Neuronal stem cell (in vitro differentiated cells): ENCODE measurements around the gene NSG1.

Experiments
- DNase-seq: peaks from one replicate; pipeline ENCODE4 v3.0.0-alpha.2; 2013; ENCODE audit warnings: low spot score
- H2AFZ ChIP-seq: one replicate; pipeline ENCODE4 v1.6.1; 2013; ENCODE audit warnings: mild to moderate bottlenecking, low read length, inconsistent platforms
- H2AK5ac ChIP-seq: 2 replicates; pipeline ENCODE4 v1.6.1; 2013; ENCODE audit warnings: low read depth, mild to moderate bottlenecking, inconsistent platforms, low read length, moderate library complexity, mixed read lengths
- H2BK120ac ChIP-seq: 2 replicates; pipeline ENCODE4 v1.6.1; 2013; ENCODE audit warnings: low read depth, mild to moderate bottlenecking, inconsistent platforms, low read length, moderate library complexity, mixed read lengths
- H2BK12ac ChIP-seq: one replicate; pipeline ENCODE4 v1.6.1; 2013; ENCODE audit warnings: low read length, inconsistent platforms
- H2BK15ac ChIP-seq: 2 replicates; pipeline ENCODE4 v1.6.1; 2013; ENCODE audit warnings: mild to moderate bottlenecking, low read length, inconsistent platforms, mixed read lengths
- H2BK5ac ChIP-seq: one replicate; pipeline ENCODE4 v1.6.1; 2013; ENCODE audit warnings: inconsistent platforms, mild to moderate bottlenecking, low read length, moderate library complexity
- H3K14ac ChIP-seq: one replicate; pipeline ENCODE4 v1.6.1; 2013; ENCODE audit warnings: low read length, inconsistent platforms
- H3K18ac ChIP-seq: 2 replicates; pipeline ENCODE4 v1.6.1; 2013; ENCODE audit warnings: low read length, inconsistent platforms
- H3K23ac ChIP-seq: 2 replicates; pipeline ENCODE4 v1.6.1; 2013; ENCODE audit warnings: low read depth, mild to moderate bottlenecking, mixed read lengths, low read length, inconsistent platforms; ENCODE audit not compliant: poor library complexity
- H3K27ac ChIP-seq: replicated peaks from 3 replicates; pipeline ENCODE4 v1.5.1; 2013; ENCODE audit warnings: low read length, inconsistent platforms
- H3K27me3 ChIP-seq, 3 experiments: 2 replicates each; pipeline ENCODE4 v1.6.1; 2013; ENCODE audit warnings: low read length in 3 of 3, mild to moderate bottlenecking in 2 of 3, inconsistent platforms in 1 of 3, low read depth in 1 of 3, mixed read lengths in 1 of 3, moderate library complexity in 1 of 3; ENCODE audit not compliant: control insufficient read depth in 3 of 3, insufficient read depth in 3 of 3
- H3K36me3 ChIP-seq, 2 donors: replicated peaks in 1 of 2; 2 replicates each; pipeline ENCODE4 v1.6.1; 2013; ENCODE audit warnings: low read length in 2 of 2; ENCODE audit not compliant: control insufficient read depth in 2 of 2, insufficient read depth in 2 of 2
- H3K4ac ChIP-seq: 2 replicates; pipeline ENCODE4 v1.6.1; 2013; ENCODE audit warnings: inconsistent platforms, mild to moderate bottlenecking, low read length, moderate library complexity
- H3K4me1 ChIP-seq, 2 donors: 1 replicate in 1 of 2; 2 replicates in 1 of 2; pipeline ENCODE4 v1.6.1; 2013; ENCODE audit warnings: low read length in 2 of 2, low read depth in 1 of 2; ENCODE audit not compliant: control insufficient read depth in 2 of 2, insufficient read depth in 1 of 2
- H3K4me2 ChIP-seq: one replicate; pipeline ENCODE4 v1.6.1; 2013; ENCODE audit warnings: mild to moderate bottlenecking, low read length, inconsistent platforms; ENCODE audit not compliant: insufficient read depth, poor library complexity, severe bottlenecking
- H3K4me3 ChIP-seq, 2 donors: 2 replicates each; pipeline ENCODE4 v1.5.1; 2013; ENCODE audit warnings: low read length in 2 of 2, mild to moderate bottlenecking in 2 of 2, inconsistent platforms in 1 of 2, moderate library complexity in 1 of 2
- H3K79me1 ChIP-seq: one replicate; pipeline ENCODE4 v1.6.1; 2013; ENCODE audit warnings: low read depth, mild to moderate bottlenecking, inconsistent platforms, low read length, moderate library complexity
- H3K9ac ChIP-seq: one replicate; pipeline ENCODE4 v1.6.1; 2013; ENCODE audit warnings: mild to moderate bottlenecking, low read depth, low read length, inconsistent platforms; ENCODE audit not compliant: poor library complexity
- H3K9me3 ChIP-seq, 2 donors: replicated peaks in 1 of 2; 2 replicates each; pipeline versions ENCODE3 to v1.6.1; 2013; ENCODE audit warnings: low read length in 2 of 2, mild to moderate bottlenecking in 2 of 2, inconsistent platforms in 1 of 2, low read depth in 1 of 2, mixed read lengths in 1 of 2, moderate library complexity in 1 of 2; ENCODE audit not compliant: control insufficient read depth in 2 of 2, insufficient read depth in 1 of 2
- H4K8ac ChIP-seq: one replicate; pipeline ENCODE4 v1.6.1; 2013; ENCODE audit warnings: low read depth, mild to moderate bottlenecking, inconsistent platforms, low read length, moderate library complexity
- H4K91ac ChIP-seq: one replicate; pipeline ENCODE4 v1.6.1; 2013; ENCODE audit warnings: low read length, low read depth, mild to moderate bottlenecking, inconsistent platforms; ENCODE audit not compliant: poor library complexity
- WGBS, 2 donors: extraction: QIAGEN DNeasy Blood & Tissue Kit; methylation state at CpG; one replicate each; pipeline ENCODE4 v1.1.7; 2013; ENCODE audit warnings: missing lambda C conversion rate in 2 of 2, mixed read lengths in 1 of 2; ENCODE audit not compliant: insufficient read length in 2 of 2, insufficient replicate concordance in 1 of 2; ENCODE audit errors: extremely low coverage in 2 of 2; 5-methylcytosine and 5-hydroxymethylcytosine counted together

The NSG1 gene

GRCh38 chr4:4362991-4363697 is 23.8 kb upstream of the NSG1 start:
- H3K4me3 ChIP-seq: no peak overlapping the region
- no peak overlapping the region for H2BK120ac ChIP-seq
- H3K36me3 ChIP-seq: no peaks in the 10 kb centered on the region
- no peak overlapping the region for H2BK15ac ChIP-seq
- no peak overlapping the region for H4K91ac ChIP-seq
- no peak overlapping the region for H2AK5ac ChIP-seq
- WGBS, 2 donors: no CpG with 5 or more reads among the region's 16 CpGs
- H3K27ac ChIP-seq: no peak overlapping the region
- peak overlapping the region; percentile 3 for H3K18ac ChIP-seq
- no peak overlapping the region for H2AFZ ChIP-seq
- H3K4me1 ChIP-seq: peaks cover 5 to 7% of the 10 kb centered on the region in 2 donors
- no peak overlapping the region for H3K4me2 ChIP-seq
- H3K14ac ChIP-seq: no peak overlapping the region
- no peak overlapping the region for H3K9ac ChIP-seq
- H3K4ac ChIP-seq: no peak overlapping the region
- H2BK5ac ChIP-seq: no peak overlapping the region
- H2BK12ac ChIP-seq: no peak overlapping the region
- no peak for DNase-seq
- H3K23ac ChIP-seq: no peak overlapping the region
- peaks cover 0 to 8% of the 10 kb centered on the region in 2 donors for H3K9me3 ChIP-seq
- peaks cover 0 to 13% (median 0%) of the 10 kb centered on the region in 3 experiments for H3K27me3 ChIP-seq
- no peaks in the 10 kb centered on the region for H3K79me1 ChIP-seq
- no peak overlapping the region for H4K8ac ChIP-seq

GRCh38 chr4:4364061-4364460 is 22.8 kb upstream of the NSG1 start:
- Histone ChIP-seq H3K4me2 (no peak overlapping the region), H3K4ac (no peak overlapping the region), H4K91ac (no peak overlapping the region), H2BK120ac (no peak overlapping the region), H3K14ac (no peak overlapping the region), H2AK5ac (no peak overlapping the region), H3K18ac (no peak overlapping the region), H4K8ac (no peak overlapping the region), H3K36me3 (no peaks in the 10 kb centered on the region), H2BK15ac (no peak overlapping the region), H3K9ac (no peak overlapping the region), H3K4me1 (no peaks in the 10 kb centered on the region), H3K27me3 (peaks cover 0 to 15% (median 0%) of the 10 kb centered on the region in 3 experiments), H3K79me1 (no peaks in the 10 kb centered on the region), H2BK12ac (no peak overlapping the region), H3K9me3 (peaks cover 0 to 8% of the 10 kb centered on the region in 2 donors), H2AFZ (no peak overlapping the region), H2BK5ac (no peak overlapping the region), H3K4me3 (no peak overlapping the region), H3K27ac (no peak overlapping the region), H3K23ac (no peak overlapping the region)
- no peak for DNase-seq
- WGBS, 2 donors: no CpG with 5 or more reads among the region's 3 CpGs

- no peak overlapping the region for H2BK15ac ChIP-seq
- H3K4me1 ChIP-seq: no peaks in the 10 kb centered on the region
- no peak overlapping the region for H4K91ac ChIP-seq
- no peak overlapping the region for H3K4me2 ChIP-seq
- peaks cover 0 to 17% (median 0%) of the 10 kb centered on the region in 3 experiments for H3K27me3 ChIP-seq
- no peak overlapping the region for H3K27ac ChIP-seq
- no peak overlapping the region for H4K8ac ChIP-seq
- no peak overlapping the region for H2AFZ ChIP-seq
- no peak overlapping the region for H3K23ac ChIP-seq
- H2AK5ac ChIP-seq: peak overlapping the region; percentile 59
- no peaks in the 10 kb centered on the region for H3K79me1 ChIP-seq
- H3K14ac ChIP-seq: no peak overlapping the region
- H3K4ac ChIP-seq: no peak overlapping the region
- H2BK120ac ChIP-seq: no peak overlapping the region
- no peak overlapping the region for H3K9ac ChIP-seq
- DNase-seq: no peak
- no peak overlapping the region for H2BK12ac ChIP-seq
- no peaks in the 10 kb centered on the region for H3K36me3 ChIP-seq
- no peak overlapping the region for H2BK5ac ChIP-seq
- no CpG with 5 or more reads among the region's 9 CpGs for WGBS, 2 donors
- H3K18ac ChIP-seq: no peak overlapping the region
- no peak overlapping the region for H3K4me3 ChIP-seq
- H3K9me3 ChIP-seq: peaks cover 0 to 8% of the 10 kb centered on the region in 2 donors
Measured at GRCh38 chr4:4364486-4365208, 22.3 kb upstream of the NSG1 start.

- no peak for DNase-seq
- peaks cover 0 to 16% (median 0%) of the 10 kb centered on the region in 3 experiments for H3K27me3 ChIP-seq
Measured at GRCh38 chr4:4368809-4369580, 17.9 kb upstream of the NSG1 start.

More at GRCh38 chr4:4368809-4369580, 17.9 kb upstream of the NSG1 start:
- H2BK15ac ChIP-seq: no peak overlapping the region
- no peak overlapping the region for H4K91ac ChIP-seq
- no peak overlapping the region for H2AFZ ChIP-seq
- H3K4ac ChIP-seq: no peak overlapping the region
- H3K9me3 ChIP-seq: peaks cover 0 to 7% of the 10 kb centered on the region in 2 donors
- no peak overlapping the region for H3K4me3 ChIP-seq
- H3K18ac ChIP-seq: no peak overlapping the region
- no peak overlapping the region for H3K23ac ChIP-seq
- H4K8ac ChIP-seq: no peak overlapping the region
- no peaks in the 10 kb centered on the region for H3K79me1 ChIP-seq
- no peak overlapping the region for H2AK5ac ChIP-seq
- no peak overlapping the region for H3K27ac ChIP-seq
- no peak overlapping the region for H3K14ac ChIP-seq
- WGBS, 2 donors: no CpG with 5 or more reads among the region's 11 CpGs
- no peak overlapping the region for H2BK12ac ChIP-seq
- no peaks in the 10 kb centered on the region for H3K4me1 ChIP-seq
- H3K4me2 ChIP-seq: no peak overlapping the region
- H2BK5ac ChIP-seq: no peak overlapping the region
- H3K9ac ChIP-seq: no peak overlapping the region
- no peaks in the 10 kb centered on the region for H3K36me3 ChIP-seq
- H2BK120ac ChIP-seq: no peak overlapping the region
